HepG2 (cell line): Measurements from ENCODE around the gene COX4I2. TPM values are rescaled to one million over a fixed set of nuclear protein-coding genes. Genes with fewer than 3 reads are reported as not detected.

Experiments used
- ATAC-seq: fragments of 200-7000 bp; cut with Tn5 transposase; 3 replicates; pipeline ENCODE4 v1.9.1; 2020; ENCODE audit warnings: mild to moderate bottlenecking, moderate library complexity
- BruUV-seq: library from RNA; stranded (reverse); fragments of 400-500 nt; replicated peaks from 2 replicates; lab custom pipeline; 2021; lab: Mats Ljungman, UMichigan
- CTCF ChIA-PET: fragments of 300-600 bp; formaldehyde crosslinking; extraction: SDS; loops from one replicate; lab custom pipeline; 2021; ENCODE audit warnings: low total read pairs, inconsistent platforms, low intra/inter-chr PET ratio; lab: Yijun Ruan, JAX
- POLR2A ChIA-PET: fragments of 350-600 bp; sonication (Branson Sonifier 250); formaldehyde crosslinking; loops from one replicate; lab custom pipeline; 2020; ENCODE audit warnings: antibody characterized with exemption, inconsistent platforms; lab: Yijun Ruan, JAX
- DNase-seq: peaks from one replicate; pipeline ENCODE4 v3.0.0-alpha.2; 2015; ENCODE audit warnings: low spot score
- FAIRE-seq: peaks from 3 replicates; lab custom pipeline; 2011; peaks lifted over from hg19 to GRCh38; lab: Jason Lieb, UNC
- H2AFZ ChIP-seq: one replicate; pipeline ENCODE4 v1.6.1; 2011; ENCODE audit warnings: low read length, inconsistent platforms
- H3K27ac ChIP-seq: fragments of 300-600 bp; 3 replicates; pipeline ENCODE4 v1.8.0; 2011; ENCODE audit warnings: mixed run types, mild to moderate bottlenecking, mixed read lengths, low read length, inconsistent platforms; ENCODE audit not compliant: insufficient read depth; ENCODE audit errors: extremely low read length
- H3K27me3 ChIP-seq, 2 experiments: fragments of 200-600 bp in 1 of 2; 2 replicates in 1 of 2; 3 replicates in 1 of 2; pipeline versions ENCODE4 v1.6.0 to v1.8.0; 2011; ENCODE audit warnings: low read length in 2 of 2, mild to moderate bottlenecking in 2 of 2, moderate library complexity in 2 of 2, inconsistent platforms in 1 of 2; ENCODE audit not compliant: insufficient read depth in 2 of 2, control insufficient read depth in 1 of 2
- H3K36me3 ChIP-seq, 2 experiments: fragments of 200-600 bp in 1 of 2; replicated peaks in 1 of 2; 2 replicates in 1 of 2; 3 replicates in 1 of 2; pipeline versions ENCODE4 v1.5.1 to v1.8.0; 2011; ENCODE audit warnings: low read length in 2 of 2, inconsistent platforms in 1 of 2; ENCODE audit not compliant: insufficient read depth in 2 of 2, control insufficient read depth in 1 of 2
- H3K4me1 ChIP-seq: 2 replicates; pipeline ENCODE4 v1.5.1; 2012; ENCODE audit warnings: low read length, inconsistent platforms; ENCODE audit not compliant: insufficient read depth
- H3K4me2 ChIP-seq: 2 replicates; pipeline ENCODE4 v1.6.0; 2011; ENCODE audit warnings: low read depth, low read length, inconsistent platforms
- H3K4me3 ChIP-seq, 3 experiments: fragments of 200-600 bp in 1 of 3; sonication (generic), shearing (Covaris generic) in 1 of 3; replicated peaks in 1 of 3; 2 replicates each; pipeline ENCODE4 v1.5.1; 2011 to 2016; ENCODE audit warnings: low read length in 3 of 3, inconsistent platforms in 2 of 3, low read depth in 2 of 3, mild to moderate bottlenecking in 2 of 3, control low read depth in 1 of 3, mixed read lengths in 1 of 3; ENCODE audit not compliant: insufficient read depth in 1 of 3
- H3K79me2 ChIP-seq: one replicate; pipeline ENCODE4 v1.6.1; 2011; ENCODE audit warnings: low read length, inconsistent platforms; ENCODE audit not compliant: insufficient read depth
- H3K9ac ChIP-seq: 2 replicates; pipeline ENCODE4 v1.6.0; 2011; ENCODE audit warnings: mild to moderate bottlenecking, low read depth, low read length, inconsistent platforms; ENCODE audit not compliant: insufficient read depth
- H3K9me3 ChIP-seq: 2 replicates; pipeline ENCODE4 v1.5.1; 2012; ENCODE audit warnings: mild to moderate bottlenecking, low read length
- H4K20me1 ChIP-seq: 2 replicates; pipeline ENCODE4 v1.6.0; 2011; ENCODE audit warnings: inconsistent platforms, mild to moderate bottlenecking, low read length, moderate library complexity; ENCODE audit not compliant: insufficient read depth
- HNF4A ChIP-seq: sonication (generic); formaldehyde crosslinking; IDR thresholded peaks from 2 replicates; pipeline ENCODE4 v1.4.0; 2020; ENCODE audit warnings: missing genetic modification reagents
- KDM3A ChIP-seq: IDR thresholded peaks from 2 replicates; pipeline ENCODE4 v1.6.1; 2018; ENCODE audit warnings: low read depth, missing compliant biosample characterization
- POLR2AphosphoS2 ChIP-seq: IDR thresholded peaks from 2 replicates; pipeline ENCODE4 v1.6.1; 2011; ENCODE audit warnings: low read depth, low read length, improper control_type of control experiment
- UBTF ChIP-seq: sonication (generic); formaldehyde crosslinking; IDR thresholded peaks from 2 replicates; pipeline ENCODE4 v1.4.0; 2020; ENCODE audit warnings: mild to moderate bottlenecking, missing genetic modification reagents
- ZHX1 ChIP-seq: sonication (generic); formaldehyde crosslinking; IDR thresholded peaks from 2 replicates; pipeline ENCODE4 v1.8.1; 2022; ENCODE audit warnings: low read depth, mild to moderate bottlenecking, missing genetic modification reagents
- ZNF142 ChIP-seq: sonication (generic); formaldehyde crosslinking; IDR thresholded peaks from 2 replicates; pipeline ENCODE4 v1.4.0; 2020; ENCODE audit warnings: missing genetic modification reagents
- ZNF253 ChIP-seq: sonication (generic); formaldehyde crosslinking; IDR thresholded peaks from 2 replicates; pipeline ENCODE4 v1.8.0; 2022; ENCODE audit warnings: mild to moderate bottlenecking, missing genetic modification reagents, borderline replicate concordance
- WGBS: methylation state at CpG from one replicate; pipeline ENCODE4 v1.1.6; 2017; ENCODE audit warnings: low lambda C conversion rate; 5-methylcytosine and 5-hydroxymethylcytosine counted together
- in situ Hi-C: cut with HindIII; loops from 2 replicates; pipeline ENCODE4 v1.10.0; 2017; ENCODE audit warnings: low pct_unique_long_range_greater_than_20kb; ENCODE audit not compliant: extremely low pct_ligation_motif_present
- intact Hi-C: fragments of 100-400 bp; cut with micrococcal nuclease; formaldehyde crosslinking; loops from one replicate; pipeline ENCODE4 v1.10.0; 2022; ENCODE audit not compliant: unreplicated experiment
- polyA plus RNA-seq, 8 experiments: library from polyadenylated mRNA; depleted of rRNA in 3 of 8; stranded (reverse) in 7 of 8; unstranded in 1 of 8; fragments of >200 nt; fragmentation: Illumina TruSeq in 4 of 8; extraction: Trizol in 4 of 8; gene quantifications; 2 replicates each; pipeline versions ENCODE4 v1.2.1 to v1.2.3, GENCODE V29; 2011 to 2016; ENCODE audit warnings: low read depth in 4 of 8, missing spikeins in 1 of 8, mixed read lengths in 1 of 8; ENCODE audit not compliant: insufficient read depth in 1 of 8
- total RNA-seq, 5 experiments: library from RNA; depleted of rRNA; stranded (reverse); fragments of >200 nt; fragmentation: Illumina TruSeq; extraction: Trizol; gene quantifications; 2 replicates each; pipeline ENCODE4 v1.2.3, GENCODE V29; 2016; ENCODE audit warnings: low read depth in 1 of 5

Gene COX4I2
- total and polyA plus RNA-seq, 2 of the 13 experiments (the other 11 are each of a cell fraction or from before 2014, with no cell fraction given) = 1.1 TPM; not detected in 1

GRCh38 chr20:31676609-31676989 lies 38.9 kb downstream of the COX4I2 start (continued):
- no peak for TF ChIP-seq ZHX1 (CRISPR knock-in tag)

GRCh38 chr20:31677553-31678260 lies 40.0 kb downstream of the COX4I2 start:
- WGBS = 100% methylated on average over 2 of the region's 2 CpGs
- ATAC-seq (no peak), FAIRE-seq (no peak), DNase-seq (no peak)
- BruUV-seq = no TSS peak
- H3K36me3 ChIP-seq = peaks cover 59 to 89% of the 10 kb centered on the region in 2 experiments
- H2AFZ ChIP-seq = no peak overlapping the region
- ChIA-PET POLR2A (interaction anchor here (0.9 to 20.7 kb wide), 11 partner anchors 8 to 61 kb away, joined by 3 to 643 read pairs (median 10); partner anchors contain the start of genes BCL2L1 and TPX2), CTCF (interaction anchor here (1.7 to 4.1 kb wide), 2 partner anchors 16 to 46 kb away, joined by 5 to 13 read pairs; partner anchors contain the start of gene BCL2L1)
- H3K9ac ChIP-seq = 0 out of 2 replicates have a peak overlapping the region, but pooled peaks have one; percentile 4
- peaks cover 62% of the 10 kb centered on the region for H4K20me1 ChIP-seq
- no peaks in the 10 kb centered on the region for H3K27me3 ChIP-seq
- no peak overlapping the region for H3K4me3 ChIP-seq
- H3K4me1 ChIP-seq = peaks cover 90% of the 10 kb centered on the region
- H3K27ac ChIP-seq = peak overlapping the region; percentile 55
- H3K9me3 ChIP-seq = no peaks in the 10 kb centered on the region
- intact Hi-C loops = loop anchor here (2.0 kb wide), 1 partner anchor 13 kb away; no protein-coding TSS in a partner anchor
- H3K79me2 ChIP-seq = peaks cover 92% of the 10 kb centered on the region
- H3K4me2 ChIP-seq = 0 out of 2 replicates have a peak overlapping the region, but pooled peaks have one; percentile 34
- in situ Hi-C loops = no loop called here
- TF ChIP-seq ZNF142 (CRISPR knock-in tag) = 0 out of 2 replicates have a peak, but pooled peaks have one; percentile 49
- no peak for TF ChIP-seq KDM3A (CRISPR knock-in tag)
- TF ChIP-seq ZNF253 (CRISPR knock-in tag) = no peak; the same call in 1 of the 2 replicates
- peak; percentile 4; the same call in 1 of the 2 replicates for TF ChIP-seq HNF4A (CRISPR knock-in tag)
- 0 out of 2 replicates have a peak, but pooled peaks have one; percentile 90 for TF ChIP-seq POLR2AphosphoS2
- peak; percentile 29; the same call in 1 of the 2 replicates for TF ChIP-seq UBTF
